ENCODE measurements around the gene UBD. TPM values are rescaled to one million over a fixed set of nuclear protein-coding genes. Genes with fewer than 3 reads are reported as not detected.

The UBD gene
- total and polyA plus RNA-seq, 10 of the 15 experiments (the other 5 are each of a cell fraction or from before 2014, with no cell fraction given): 23.4 to 101 (median 35.7) TPM

GRCh38 chr6:29521006-29521680 lies 38.4 kb downstream of the UBD start:
- CTCF ChIA-PET: no interaction called here
- no TSS peak for BruUV-seq (replicated peaks)
- no peak for ATAC-seq

GRCh38 chr6:29520232-29520631 lies 39.3 kb downstream of the UBD start:
- H2AFZ ChIP-seq (ENCODE audit: control insufficient read depth, low read depth, low read length): no peak overlapping the region
- TF ChIP-seq ATF2 (IDR thresholded peaks at IDR 0.05; ENCODE audit: low read length) (no peak), FOS (IDR thresholded peaks at IDR 0.05; ENCODE audit: borderline replicate concordance, extremely low read depth, insufficient read length) (no peak), BACH1 (IDR thresholded peaks at IDR 0.05; ENCODE audit: borderline replicate concordance) (no peak), BMI1 (IDR thresholded peaks at IDR 0.05; ENCODE audit: borderline replicate concordance) (no peak)
- no peaks in the 10 kb centered on the region for H3K79me2 ChIP-seq (ENCODE audit: control insufficient read depth, insufficient read depth, low read length)
- no peaks in the 10 kb centered on the region for H4K20me1 ChIP-seq (ENCODE audit: control insufficient read depth, insufficient read depth)
- no peak overlapping the region for H3K9ac ChIP-seq (ENCODE audit: control insufficient read depth, insufficient read depth, low read length)
- 23% methylated on average over 4 of the region's 4 CpGs for WGBS (ENCODE audit: insufficient coverage, insufficient replicate concordance, low lambda C conversion rate, missing lambda C conversion rate)
- intact Hi-C loops (cut with micrococcal nuclease; ENCODE audit: unreplicated experiment) (no loop called here), in situ Hi-C loops (cut with MboI) (no loop called here)
- no peaks in the 10 kb centered on the region for H3K36me3 ChIP-seq (ENCODE audit: control insufficient read depth in 2 of 2, insufficient read depth in 2 of 2, low read length in 1 of 2)
- peaks cover 0 to 3% of the 10 kb centered on the region in 2 experiments; a peak in 1 of 4 replicates for H3K27me3 ChIP-seq (replicated peaks in 1 of 2; ENCODE audit: control insufficient read depth in 2 of 2, insufficient read depth in 2 of 2, low read length in 1 of 2)
- ATAC-seq: no peak
- no peak overlapping the region for H3K27ac ChIP-seq (ENCODE audit: control insufficient read depth, insufficient read depth)
- ChIA-PET POLR2A (no interaction called here), CTCF (no interaction called here), SMC1A (ENCODE audit: uncharacterized antibody, unreplicated experiment) (no interaction called here), RAD21 (ENCODE audit: unreplicated experiment) (no interaction called here)
- no peak for DNase-seq (ENCODE audit: low read depth, low spot score)
- no TSS peak for BruUV-seq (replicated peaks)
- H3K4me2 ChIP-seq (ENCODE audit: control insufficient read depth, insufficient read depth): no peak overlapping the region
- no peak for FAIRE-seq
- no peak overlapping the region for H3K4me3 ChIP-seq
- H3K4me1 ChIP-seq (ENCODE audit: control insufficient read depth, insufficient read depth, low read length): no peaks in the 10 kb centered on the region
- H3K9me3 ChIP-seq (replicated peaks; ENCODE audit: control insufficient read depth, insufficient read depth, low read length): no peaks in the 10 kb centered on the region

More at GRCh38 chr6:29521006-29521680, 38.4 kb downstream of the UBD start:
- RAD21 ChIA-PET (ENCODE audit: unreplicated experiment): no interaction called here
- Histone ChIP-seq H2AFZ (ENCODE audit: control insufficient read depth, low read depth, low read length) (no peak overlapping the region), H3K79me2 (ENCODE audit: control insufficient read depth, insufficient read depth, low read length) (no peaks in the 10 kb centered on the region), H3K4me1 (ENCODE audit: control insufficient read depth, insufficient read depth, low read length) (no peaks in the 10 kb centered on the region), H3K4me3 (no peak overlapping the region), H3K9ac (ENCODE audit: control insufficient read depth, insufficient read depth, low read length) (no peak overlapping the region), H3K9me3 (replicated peaks; ENCODE audit: control insufficient read depth, insufficient read depth, low read length) (no peaks in the 10 kb centered on the region), H3K4me2 (ENCODE audit: control insufficient read depth, insufficient read depth) (no peak overlapping the region), H4K20me1 (ENCODE audit: control insufficient read depth, insufficient read depth) (no peaks in the 10 kb centered on the region), H3K36me3 (ENCODE audit: control insufficient read depth in 2 of 2, insufficient read depth in 2 of 2, low read length in 1 of 2) (no peaks in the 10 kb centered on the region), H3K27me3 (replicated peaks in 1 of 2; ENCODE audit: control insufficient read depth in 2 of 2, insufficient read depth in 2 of 2, low read length in 1 of 2) (peaks cover 0 to 3% of the 10 kb centered on the region in 2 experiments; a peak in 1 of 4 replicates), H3K27ac (ENCODE audit: control insufficient read depth, insufficient read depth) (no peak overlapping the region)
- POLR2A ChIA-PET: no interaction called here
- intact Hi-C loops (cut with micrococcal nuclease; ENCODE audit: unreplicated experiment) (no loop called here), in situ Hi-C loops (cut with MboI) (no loop called here)
- 12% methylated on average over 8 of the region's 8 CpGs for WGBS (ENCODE audit: insufficient coverage, insufficient replicate concordance, low lambda C conversion rate, missing lambda C conversion rate)
- DNase-seq (ENCODE audit: low read depth, low spot score): no peak
- SMC1A ChIA-PET (ENCODE audit: uncharacterized antibody, unreplicated experiment): interaction anchor here (1.0 kb wide), 1 partner anchor 27 kb away, joined by 3 read pairs; no protein-coding TSS in a partner anchor
- no peak for FAIRE-seq
- TF ChIP-seq MEF2B (IDR thresholded peaks at IDR 0.05; ENCODE audit: partially characterized antibody, poor library complexity, severe bottlenecking): no peak

Measured in GM12878 (cell line).